SK-N-MC (cell line): Measurements from ENCODE around the gene HOXC13.

Source experiments
- EZH2 ChIP-seq: fragments of 200-600 bp; sonication (generic); IDR thresholded peaks from one replicate; pipeline ENCODE4 v1.6.1; 2017; ENCODE audit warnings: antibody characterized with exemption
- POLR2AphosphoS5 ChIP-seq: IDR thresholded peaks from 2 replicates; pipeline ENCODE4 v1.6.1; 2012; ENCODE audit warnings: mild to moderate bottlenecking, low read depth, low read length, borderline replicate concordance

GRCh38 chr12:53966385-53967133 is 27.9 kb downstream of the HOXC13 start:
- TF ChIP-seq EZH2 (no peak), POLR2AphosphoS5 (no peak; the same call in 1 of the 2 replicates)
